Stimulated activated CD8-positive, alpha-beta memory T cell treated with anti-CD3 and anti-CD28 coated beads, Interleukin-4, amount 100 ng/mL, for 1 hour (primary cell): ENCODE measurements around the gene OR10A3.
A peak's percentile ranks its signal among the peaks of the same experiment; 100 is the strongest.
"Not testable (repeated sequence)": the region's sequence is repeated elsewhere in the genome, so short reads cannot be mapped to it uniquely, and the experiment has no call there.

ENCODE experiments used
- DNase-seq, 2 donors: peaks; one replicate each; pipeline ENCODE4 v3.0.0-alpha.2; 2020; ENCODE audit warnings: low read depth in 2 of 2, low spot score in 1 of 2

The OR10A3 gene

GRCh38 chr11:7941608-7942007, at the start of gene OR10A3:
TSS of gene OR10A3 (minus strand) at chr11:7941708. CDS start at chr11:7939520, 2,188 bp downstream.
- DNase-seq, result no peak

GRCh38 chr11:7987560-7987883, 46.0 kb upstream of the OR10A3 start:
- DNase-seq, result not testable (repeated sequence)

GRCh38 chr11:7986768-7987559, 45.5 kb upstream of the OR10A3 start, which contains the start of gene EIF3F:
TSS of gene EIF3F (plus strand) at chr11:7987337. CDS start at chr11:7987353, 16 bp downstream.
- DNase-seq, result peak; percentile 64 to 77

GRCh38 chr11:7983832-7984590, 42.5 kb upstream of the OR10A3 start:
- DNase-seq, result no peak

GRCh38 chr11:7982582-7983119, 41.1 kb upstream of the OR10A3 start:
- DNase-seq, result no peak

- no peak for DNase-seq
Measured at GRCh38 chr11:7981619-7982157, 40.2 kb upstream of the OR10A3 start.

GRCh38 chr11:7977232-7977917, 35.9 kb upstream of the OR10A3 start:
- no peak for DNase-seq

GRCh38 chr11:7974668-7975067, 33.2 kb upstream of the OR10A3 start:
- DNase-seq, result no peak

- DNase-seq, result no peak
Measured at GRCh38 chr11:7973011-7973410, 31.5 kb upstream of the OR10A3 start.

- no peak for DNase-seq
Measured at GRCh38 chr11:7971846-7972245, 30.3 kb upstream of the OR10A3 start.

- no peak for DNase-seq
Measured at GRCh38 chr11:7969756-7970646, 28.5 kb upstream of the OR10A3 start.

GRCh38 chr11:7968686-7969085, 27.2 kb upstream of the OR10A3 start:
- no peak for DNase-seq

- DNase-seq, result no peak
Measured at GRCh38 chr11:7967826-7968225, 26.3 kb upstream of the OR10A3 start.

- DNase-seq, result no peak
Measured at GRCh38 chr11:7967097-7967496, 25.6 kb upstream of the OR10A3 start.

GRCh38 chr11:7965386-7965785, 23.9 kb upstream of the OR10A3 start, which contains the start of gene NLRP10:
TSS of gene NLRP10 (minus strand) at chr11:7965447. CDS start at chr11:7963495, 1,952 bp downstream.
- no peak for DNase-seq

GRCh38 chr11:7964873-7965272, 23.4 kb upstream of the OR10A3 start:
- DNase-seq, result no peak

- DNase-seq, result no peak
Measured at GRCh38 chr11:7964261-7964660, 22.8 kb upstream of the OR10A3 start.

- DNase-seq, result no peak
Measured at GRCh38 chr11:7955191-7955590, 13.7 kb upstream of the OR10A3 start.

GRCh38 chr11:7949934-7950333, 8.4 kb upstream of the OR10A3 start:
- DNase-seq, result no peak

GRCh38 chr11:7944123-7944522, 2.6 kb upstream of the OR10A3 start:
- no peak for DNase-seq
